SW480 (cell line): ENCODE data around the gene NTRK3.

Source experiments
- DNase-seq: peaks from one replicate; pipeline ENCODE4 v3.0.0-alpha.2; 2016; ENCODE audit warnings: low spot score

NTRK3 gene

GRCh38 chr15:88179562-88179961 lies 77.0 kb downstream of the NTRK3 start:
- no peak for DNase-seq

- no peak for DNase-seq
Measured at GRCh38 chr15:88178631-88179030, 77.9 kb downstream of the NTRK3 start.

- DNase-seq = no peak
Measured at GRCh38 chr15:88177451-88177850, 79.1 kb downstream of the NTRK3 start.

- no peak for DNase-seq
Measured at GRCh38 chr15:88174571-88174970, 82.0 kb downstream of the NTRK3 start.

- no peak for DNase-seq
Measured at GRCh38 chr15:88166082-88166993, 90.2 kb downstream of the NTRK3 start.

- DNase-seq = no peak
Measured at GRCh38 chr15:88161636-88162035, 94.9 kb downstream of the NTRK3 start.

- no peak for DNase-seq
Measured at GRCh38 chr15:88155310-88155709, 101.2 kb downstream of the NTRK3 start.

- no peak for DNase-seq
Measured at GRCh38 chr15:88152672-88153071, 103.9 kb downstream of the NTRK3 start.

- DNase-seq = no peak
Measured at GRCh38 chr15:88147760-88148159, 108.8 kb downstream of the NTRK3 start.

GRCh38 chr15:88144921-88145653 lies 111.5 kb downstream of the NTRK3 start:
- DNase-seq = no peak

GRCh38 chr15:88142121-88142520 lies 114.4 kb downstream of the NTRK3 start:
- DNase-seq = no peak

GRCh38 chr15:88141269-88141889 lies 115.2 kb downstream of the NTRK3 start:
- no peak for DNase-seq

- DNase-seq = no peak
Measured at GRCh38 chr15:88140398-88140797, 116.1 kb downstream of the NTRK3 start.

- DNase-seq = no peak
Measured at GRCh38 chr15:88139936-88140335, 116.6 kb downstream of the NTRK3 start.

GRCh38 chr15:88133795-88134194 lies 122.7 kb downstream of the NTRK3 start:
- no peak for DNase-seq

- DNase-seq = no peak
Measured at GRCh38 chr15:88132499-88132898, 124.0 kb downstream of the NTRK3 start.

- DNase-seq = no peak
Measured at GRCh38 chr15:88131937-88132336, 124.6 kb downstream of the NTRK3 start.

- no peak for DNase-seq
Measured at GRCh38 chr15:88127432-88127790, 129.1 kb downstream of the NTRK3 start.

- DNase-seq = no peak
Measured at GRCh38 chr15:88126695-88127431, 129.7 kb downstream of the NTRK3 start.

- no peak for DNase-seq
Measured at GRCh38 chr15:88125576-88125975, 131.0 kb downstream of the NTRK3 start.

GRCh38 chr15:88124199-88124598 lies 132.3 kb downstream of the NTRK3 start:
- no peak for DNase-seq

- DNase-seq = no peak
Measured at GRCh38 chr15:88121968-88122530, 134.5 kb downstream of the NTRK3 start.
